GM13976 (cell line): ENCODE measurements around the gene CEP112.
"Not testable (repeated sequence)": the region's sequence is repeated elsewhere in the genome, so short reads cannot be mapped to it uniquely, and the experiment has no call there.

Experiments
- DNase-seq: peaks from one replicate; pipeline ENCODE4 v3.0.0; 2012; ENCODE audit warnings: low spot score
- in situ Hi-C: fragments of 300-500 bp; cut with MboI; formaldehyde crosslinking; loops from one replicate; pipeline ENCODE4 v1.12.0; 2022; ENCODE audit warnings: low sequenced_read_pairs, mixed read lengths, inconsistent platforms; ENCODE audit not compliant: unreplicated experiment
- TF ChIP-seq, protein P1 (sequence below): IDR thresholded peaks from 2 replicates; pipeline ENCODE4 v1.5.1; 2012; ENCODE audit warnings: borderline replicate concordance, mild to moderate bottlenecking; ENCODE audit not compliant: insufficient read depth; ENCODE audit errors: extremely low read depth, missing control alignments, control extremely low read depth

CEP112 gene

DNA sequence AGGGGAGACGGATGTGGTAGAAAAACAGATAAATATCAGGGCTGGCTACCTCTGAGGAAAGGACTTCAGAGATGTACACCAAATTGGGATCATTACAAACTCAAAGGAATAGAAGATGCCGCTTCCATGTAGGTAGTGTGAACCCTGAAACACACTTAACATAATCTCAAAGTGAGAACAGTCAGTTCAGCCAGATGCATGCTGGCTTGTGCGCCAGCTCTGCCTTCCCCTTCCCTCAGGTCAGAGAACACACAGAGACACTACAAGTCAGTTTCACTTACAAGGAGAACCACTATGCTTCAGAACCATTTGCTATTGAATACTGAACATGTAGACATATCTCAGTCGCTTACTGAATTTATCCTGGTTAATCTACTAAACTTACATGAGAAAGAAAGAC, 454.5 kb downstream of the CEP112 start:
- TF ChIP-seq, protein P1, sequence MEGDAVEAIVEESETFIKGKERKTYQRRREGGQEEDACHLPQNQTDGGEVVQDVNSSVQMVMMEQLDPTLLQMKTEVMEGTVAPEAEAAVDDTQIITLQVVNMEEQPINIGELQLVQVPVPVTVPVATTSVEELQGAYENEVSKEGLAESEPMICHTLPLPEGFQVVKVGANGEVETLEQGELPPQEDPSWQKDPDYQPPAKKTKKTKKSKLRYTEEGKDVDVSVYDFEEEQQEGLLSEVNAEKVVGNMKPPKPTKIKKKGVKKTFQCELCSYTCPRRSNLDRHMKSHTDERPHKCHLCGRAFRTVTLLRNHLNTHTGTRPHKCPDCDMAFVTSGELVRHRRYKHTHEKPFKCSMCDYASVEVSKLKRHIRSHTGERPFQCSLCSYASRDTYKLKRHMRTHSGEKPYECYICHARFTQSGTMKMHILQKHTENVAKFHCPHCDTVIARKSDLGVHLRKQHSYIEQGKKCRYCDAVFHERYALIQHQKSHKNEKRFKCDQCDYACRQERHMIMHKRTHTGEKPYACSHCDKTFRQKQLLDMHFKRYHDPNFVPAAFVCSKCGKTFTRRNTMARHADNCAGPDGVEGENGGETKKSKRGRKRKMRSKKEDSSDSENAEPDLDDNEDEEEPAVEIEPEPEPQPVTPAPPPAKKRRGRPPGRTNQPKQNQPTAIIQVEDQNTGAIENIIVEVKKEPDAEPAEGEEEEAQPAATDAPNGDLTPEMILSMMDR, result no peak
- in situ Hi-C loops, result no loop called here
- no peak for DNase-seq

DNA sequence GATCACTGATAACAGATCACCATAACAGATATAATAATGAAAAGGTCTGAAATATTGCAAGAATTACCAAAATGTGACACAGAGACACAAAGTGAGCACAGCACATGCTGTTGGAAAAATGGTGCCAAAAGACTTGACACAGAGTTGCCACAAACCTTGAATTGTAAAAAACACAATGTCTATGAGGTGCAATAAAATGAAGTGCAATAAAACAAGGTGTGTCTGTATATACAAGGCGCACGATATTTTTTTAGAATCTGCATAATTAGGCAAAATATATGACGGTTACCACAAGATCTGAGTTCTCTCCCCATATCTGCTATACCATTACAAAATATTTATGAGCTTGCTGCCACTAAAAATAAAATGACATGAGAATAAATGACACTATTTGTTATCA, 458.6 kb downstream of the CEP112 start:
- TF ChIP-seq, protein P1, result no peak
- no peak for DNase-seq
- in situ Hi-C loops, result no loop called here

DNA sequence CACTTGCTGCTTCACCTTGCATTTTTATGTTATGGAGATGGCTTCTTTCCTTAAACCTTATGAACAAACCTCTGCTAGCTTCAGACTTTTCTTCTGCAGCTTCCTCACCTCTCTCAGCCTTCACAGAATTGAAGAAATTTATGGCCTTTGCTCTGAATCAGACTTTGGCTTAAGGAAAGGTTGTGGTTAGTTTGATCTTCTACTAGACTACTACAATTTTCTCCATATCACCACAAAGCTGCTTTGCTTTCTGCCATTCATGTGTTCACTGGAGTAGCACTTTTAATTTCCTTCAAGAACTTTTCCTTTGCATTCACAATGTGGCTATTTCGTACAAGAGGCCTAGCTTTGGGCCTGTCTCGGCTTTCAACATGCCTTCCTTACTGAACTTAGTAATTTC, 459.3 kb downstream of the CEP112 start:
- DNase-seq, in situ Hi-C loops: not testable (repeated sequence)

DNA sequence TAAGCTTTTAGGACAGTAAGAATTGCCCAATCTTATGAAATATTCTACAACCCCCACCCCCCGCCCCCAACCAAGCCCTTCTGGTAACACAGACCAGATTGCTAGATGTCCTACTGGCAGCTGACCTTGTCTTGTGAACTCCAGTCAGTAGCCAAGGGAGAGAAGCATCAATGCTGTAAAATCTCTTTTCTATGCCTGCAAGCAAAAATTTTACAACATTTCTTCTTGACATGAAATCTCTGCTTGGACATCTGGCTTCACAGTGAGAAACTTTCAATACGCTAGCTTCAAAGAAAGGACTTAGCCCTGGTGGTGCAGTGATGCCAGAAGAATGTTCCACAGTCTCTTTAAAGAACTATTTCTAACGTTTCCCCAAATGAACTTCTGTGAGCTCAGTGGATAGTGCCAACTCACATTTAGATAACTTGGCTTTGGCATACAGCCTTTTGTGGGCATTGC, 461.2 kb downstream of the CEP112 start:
- in situ Hi-C loops, result no loop called here
- TF ChIP-seq, protein P1, result no peak
- DNase-seq, result no peak

DNA sequence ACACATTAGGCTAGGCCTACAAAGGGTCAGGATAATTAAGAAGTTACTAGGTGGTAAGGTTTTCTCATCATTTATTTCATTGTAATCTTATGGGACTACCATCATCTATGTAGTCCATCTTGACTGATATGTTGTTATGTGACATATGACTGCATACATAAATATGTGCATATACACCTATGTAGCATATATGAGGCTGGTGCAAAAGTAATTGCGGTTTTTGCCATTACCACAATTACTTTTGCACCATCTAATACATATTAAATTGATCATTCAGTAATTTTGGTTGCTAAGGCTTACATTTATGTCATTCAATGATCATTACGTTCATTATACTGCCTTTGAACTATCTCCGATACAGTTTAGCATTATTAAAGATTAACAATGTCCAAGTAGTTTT, 462.7 kb downstream of the CEP112 start:
- DNase-seq, result no peak
- in situ Hi-C loops, result no loop called here
- TF ChIP-seq, protein P1, result no peak

DNA sequence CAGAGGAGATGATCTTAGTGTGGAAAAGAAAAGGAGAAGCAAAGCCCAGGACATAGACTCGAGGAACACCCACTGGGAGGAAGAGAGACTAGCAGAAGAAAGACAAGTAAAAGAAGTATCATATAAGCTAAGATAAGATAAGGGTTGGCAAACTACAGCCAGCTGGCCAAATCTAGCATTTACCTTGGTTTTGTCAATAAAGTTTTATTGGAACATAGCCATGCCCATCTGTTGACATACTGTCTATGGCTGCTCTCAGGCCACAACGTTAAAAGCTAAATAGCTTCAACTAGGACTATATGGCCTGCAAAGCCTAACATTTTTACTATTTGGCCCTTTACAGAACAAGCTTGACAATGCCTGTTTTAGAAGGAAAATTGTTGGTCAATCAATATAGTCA, 464.1 kb downstream of the CEP112 start:
- in situ Hi-C loops, result no loop called here
- DNase-seq, result no peak
- TF ChIP-seq, protein P1, result no peak

DNA sequence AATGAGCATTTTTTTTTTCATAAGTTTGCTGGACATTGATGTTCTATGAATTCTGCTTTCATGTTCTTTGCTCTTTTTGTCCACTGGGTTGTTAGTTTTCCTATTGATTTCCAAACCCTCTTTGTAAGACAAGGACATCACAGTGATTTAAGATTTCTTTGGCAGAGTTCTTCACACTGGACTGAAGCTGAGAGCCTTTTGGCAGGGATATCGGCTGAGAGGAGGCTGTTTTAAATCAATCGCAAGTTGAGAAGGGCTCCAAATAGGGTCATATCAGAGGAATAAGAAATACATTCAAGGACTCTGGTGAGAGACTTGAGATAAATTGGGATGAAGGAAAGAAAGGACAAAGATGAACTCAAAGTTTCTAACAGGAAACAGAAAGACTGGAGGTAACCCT, 464.7 kb downstream of the CEP112 start:
- DNase-seq, result no peak
- in situ Hi-C loops, result no loop called here
- TF ChIP-seq, protein P1, result no peak
